Astrocyte (in vitro differentiated cells and primary cell): ENCODE data around the gene HEATR5A. TPM values are rescaled to one million over a fixed set of nuclear protein-coding genes. Genes with fewer than 3 reads are reported as not detected.

Source experiments
- DNase-seq: peaks from one replicate; pipeline ENCODE4 v3.0.0-alpha.2; 2010; ENCODE audit warnings: low read depth
- FAIRE-seq: peaks from 2 replicates; lab custom pipeline; 2011; peaks lifted over from hg19 to GRCh38; lab: Jason Lieb, UNC
- H2AFZ ChIP-seq: 2 replicates; pipeline ENCODE4 v1.6.0; 2012; ENCODE audit warnings: low read depth, low read length, inconsistent platforms
- H3K27ac ChIP-seq: 2 replicates; pipeline ENCODE4 v1.5.1; 2011; ENCODE audit warnings: low read depth, low read length, inconsistent platforms
- H3K27me3 ChIP-seq: 2 replicates; pipeline ENCODE4 v1.6.0; 2011; ENCODE audit warnings: low read length, inconsistent platforms; ENCODE audit not compliant: insufficient read depth
- H3K36me3 ChIP-seq: 2 replicates; pipeline ENCODE4 v1.5.1; 2011; ENCODE audit warnings: low read length, inconsistent platforms; ENCODE audit not compliant: insufficient read depth
- H3K4me1 ChIP-seq: 2 replicates; pipeline ENCODE4 v1.5.1; 2011; ENCODE audit warnings: low read length, inconsistent platforms; ENCODE audit not compliant: insufficient read depth
- H3K4me2 ChIP-seq: 2 replicates; pipeline ENCODE4 v1.6.0; 2012; ENCODE audit warnings: low read length, inconsistent platforms
- H3K4me3 ChIP-seq: 2 replicates; pipeline ENCODE4 v1.5.1; 2011; ENCODE audit warnings: low read depth, mild to moderate bottlenecking, low read length, inconsistent platforms; ENCODE audit not compliant: insufficient read depth
- H3K79me2 ChIP-seq: 2 replicates; pipeline ENCODE4 v1.6.0; 2012; ENCODE audit warnings: mild to moderate bottlenecking, low read length, inconsistent platforms; ENCODE audit not compliant: insufficient read depth
- H3K9ac ChIP-seq: 2 replicates; pipeline ENCODE4 v1.6.0; 2012; ENCODE audit warnings: mild to moderate bottlenecking, low read length, inconsistent platforms
- H3K9me3 ChIP-seq: 2 replicates; pipeline ENCODE4 v1.5.1; 2012; ENCODE audit warnings: low read depth, mild to moderate bottlenecking, low read length, inconsistent platforms; ENCODE audit not compliant: insufficient read depth
- H4K20me1 ChIP-seq: 2 replicates; pipeline ENCODE4 v1.6.0; 2012; ENCODE audit warnings: low read length, inconsistent platforms; ENCODE audit not compliant: insufficient read depth
- H3K27ac Mint-ChIP-seq: one replicate; pipeline ENCODE4 v1.8.0; 2021; ENCODE audit warnings: mild to moderate bottlenecking, mixed read lengths; ENCODE audit not compliant: unreplicated experiment
- H3K27me3 Mint-ChIP-seq: one replicate; pipeline ENCODE4 v1.8.0; 2021; ENCODE audit warnings: low read depth, mixed read lengths; ENCODE audit not compliant: unreplicated experiment
- H3K36me3 Mint-ChIP-seq: one replicate; pipeline ENCODE4 v1.8.0; 2021; ENCODE audit warnings: low read depth, mixed read lengths; ENCODE audit not compliant: unreplicated experiment
- H3K4me1 Mint-ChIP-seq: one replicate; pipeline ENCODE4 v1.8.0; 2021; ENCODE audit warnings: low read depth, mixed read lengths; ENCODE audit not compliant: unreplicated experiment
- H3K4me3 Mint-ChIP-seq: one replicate; pipeline ENCODE4 v1.8.0; 2021; ENCODE audit warnings: mild to moderate bottlenecking, moderate library complexity, mixed read lengths; ENCODE audit not compliant: unreplicated experiment
- H3K9me3 Mint-ChIP-seq: one replicate; pipeline ENCODE4 v1.8.0; 2021; ENCODE audit warnings: mild to moderate bottlenecking, mixed read lengths; ENCODE audit not compliant: unreplicated experiment
- CTCF ChIP-seq: IDR thresholded peaks from 2 replicates; pipeline ENCODE4 v1.5.1; 2011; ENCODE audit warnings: low read depth, mild to moderate bottlenecking, inconsistent platforms, low read length, moderate library complexity; ENCODE audit not compliant: insufficient read depth
- EZH2 ChIP-seq: IDR thresholded peaks from 2 replicates; pipeline ENCODE4 v1.6.1; 2012; ENCODE audit warnings: mild to moderate bottlenecking, low read length, inconsistent platforms; ENCODE audit not compliant: insufficient read depth
- total RNA-seq: library from RNA; stranded (reverse); gene quantifications from 2 replicates; pipeline ENCODE4 v1.2.1, GENCODE V29; 2021

The HEATR5A gene
- total RNA-seq, 1 donor from 2014 or later: 50.7 TPM

- peak; percentile 8 for TF ChIP-seq CTCF
- TF ChIP-seq EZH2: no peak
- H3K27me3 Mint-ChIP-seq: no peaks in the 10 kb centered on the region
- H3K4me2 ChIP-seq: no peak overlapping the region
- H3K9me3 ChIP-seq: peaks cover 2% of the 10 kb centered on the region
- no peaks in the 10 kb centered on the region for H3K36me3 ChIP-seq
- H4K20me1 ChIP-seq: no peaks in the 10 kb centered on the region
- H3K4me1 Mint-ChIP-seq: no peaks in the 10 kb centered on the region
- no peak overlapping the region for H3K27ac ChIP-seq
- H3K9me3 Mint-ChIP-seq: no peaks in the 10 kb centered on the region
- no peaks in the 10 kb centered on the region for H3K79me2 ChIP-seq
- H3K27me3 ChIP-seq: no peaks in the 10 kb centered on the region
- no peak overlapping the region for H3K9ac ChIP-seq
- DNase-seq: no peak
- no peak overlapping the region for H3K27ac Mint-ChIP-seq
- H2AFZ ChIP-seq: no peak overlapping the region
- no peaks in the 10 kb centered on the region for H3K36me3 Mint-ChIP-seq
- no peak overlapping the region for H3K4me3 Mint-ChIP-seq
- no peaks in the 10 kb centered on the region for H3K4me1 ChIP-seq
- no peak overlapping the region for H3K4me3 ChIP-seq
- no peak for FAIRE-seq
Measured at GRCh38 chr14:31286456-31287293, 133.7 kb downstream of the HEATR5A start.

GRCh38 chr14:31283578-31284252 is 136.6 kb downstream of the HEATR5A start:
- Mint-ChIP-seq H3K27me3 (no peaks in the 10 kb centered on the region), H3K4me3 (no peak overlapping the region), H3K36me3 (no peaks in the 10 kb centered on the region), H3K4me1 (no peaks in the 10 kb centered on the region), H3K27ac (no peak overlapping the region), H3K9me3 (peaks cover 3% of the 10 kb centered on the region)
- no peak overlapping the region for H3K4me3 ChIP-seq
- no peak for FAIRE-seq
- no peaks in the 10 kb centered on the region for H3K4me1 ChIP-seq
- H3K27ac ChIP-seq: no peak overlapping the region
- H3K4me2 ChIP-seq: no peak overlapping the region
- peak overlapping the region; percentile 9 for H2AFZ ChIP-seq
- no peaks in the 10 kb centered on the region for H4K20me1 ChIP-seq
- DNase-seq: peak; percentile 14
- no peak overlapping the region for H3K9ac ChIP-seq
- peaks cover 2% of the 10 kb centered on the region for H3K9me3 ChIP-seq
- no peaks in the 10 kb centered on the region for H3K79me2 ChIP-seq
- H3K27me3 ChIP-seq: no peaks in the 10 kb centered on the region
- no peaks in the 10 kb centered on the region for H3K36me3 ChIP-seq
- TF ChIP-seq EZH2 (no peak), CTCF (no peak)

- Histone ChIP-seq H3K9me3 (peaks cover 2% of the 10 kb centered on the region), H3K9ac (no peak overlapping the region), H3K4me1 (no peaks in the 10 kb centered on the region), H3K27me3 (no peaks in the 10 kb centered on the region), H3K27ac (no peak overlapping the region), H3K4me2 (no peak overlapping the region), H3K36me3 (no peaks in the 10 kb centered on the region), H3K79me2 (no peaks in the 10 kb centered on the region), H4K20me1 (no peaks in the 10 kb centered on the region), H2AFZ (no peak overlapping the region), H3K4me3 (no peak overlapping the region)
- Mint-ChIP-seq H3K4me1 (no peaks in the 10 kb centered on the region), H3K27ac (no peak overlapping the region), H3K36me3 (no peaks in the 10 kb centered on the region), H3K4me3 (no peak overlapping the region), H3K27me3 (no peaks in the 10 kb centered on the region), H3K9me3 (peaks cover 3% of the 10 kb centered on the region)
- no peak for TF ChIP-seq EZH2
- DNase-seq: no peak
- FAIRE-seq: no peak
Measured at GRCh38 chr14:31283153-31283552, 137.2 kb downstream of the HEATR5A start.
